H1 (cell line): ENCODE measurements around the gene ARHGEF3.

Experiments used
- ATF2 ChIP-seq: IDR thresholded peaks from 2 replicates; pipeline ENCODE4 v1.6.1; 2012; ENCODE audit warnings: low read length, inconsistent platforms
- EGR1 ChIP-seq: IDR thresholded peaks from 2 replicates; pipeline ENCODE4 v1.6.1; 2011; ENCODE audit warnings: low read depth, low read length, borderline replicate concordance
- MAFK ChIP-seq: IDR thresholded peaks from 2 replicates; pipeline ENCODE4 v1.6.1; 2012; ENCODE audit warnings: low read depth, mild to moderate bottlenecking, improper control_type of control experiment, low read length
- RFX5 ChIP-seq: IDR thresholded peaks from 2 replicates; pipeline ENCODE4 v1.6.1; 2011; ENCODE audit warnings: low read depth, low read length, improper control_type of control experiment, borderline replicate concordance
- TBP ChIP-seq: IDR thresholded peaks from 2 replicates; pipeline ENCODE4 v1.6.1; 2011; ENCODE audit warnings: low read depth, low read length, improper control_type of control experiment
- TEAD4 ChIP-seq: IDR thresholded peaks from 2 replicates; pipeline ENCODE4 v1.6.1; 2012; ENCODE audit warnings: low read depth, low read length, inconsistent platforms, mixed read lengths

GRCh38 chr3:56775445-56775837 is 26.3 kb downstream of the ARHGEF3 start:
- TF ChIP-seq MAFK (no peak), TEAD4 (no peak), EGR1 (no peak), ATF2 (no peak), TBP (no peak), RFX5 (no peak)
